Activated CD4-positive, alpha-beta T cell treated with anti-CD3 and anti-CD28 coated beads for 36 hours (primary cell): Measurements from ENCODE around the gene RHBG. TPM values are rescaled to one million over a fixed set of nuclear protein-coding genes. Genes with fewer than 3 reads are reported as not detected.
A peak's percentile ranks its signal among the peaks of the same experiment; 100 is the strongest.
"Not testable (repeated sequence)": the region's sequence is repeated elsewhere in the genome, so short reads cannot be mapped to it uniquely, and the experiment has no call there.

Experiments used
- ATAC-seq: fragments of 200-7000 bp; cut with Tn5 transposase; one replicate; pipeline ENCODE4 v1.10.0; 2021; ENCODE audit warnings: mild to moderate bottlenecking, moderate library complexity
- CTCF ChIA-PET: fragments of 350-600 bp; sonication (Branson Sonifier 250); formaldehyde crosslinking; loops from one replicate; lab custom pipeline; 2021; ENCODE audit warnings: antibody characterized with exemption; lab: Charles Lee
- POLR2A ChIA-PET: fragments of 350-600 bp; sonication (Branson Sonifier 250); formaldehyde crosslinking; loops from one replicate; lab custom pipeline; 2021; ENCODE audit warnings: antibody characterized with exemption, inconsistent platforms; lab: Charles Lee
- DNase-seq: peaks from one replicate; pipeline ENCODE4 v3.0.0-alpha.2; 2020
- H3K27ac Mint-ChIP-seq: one replicate; pipeline ENCODE4 v1.8.0; 2021; ENCODE audit warnings: mixed read lengths
- H3K27me3 Mint-ChIP-seq: one replicate; pipeline ENCODE4 v1.8.0; 2021; ENCODE audit warnings: mixed read lengths
- H3K36me3 Mint-ChIP-seq: one replicate; pipeline ENCODE4 v1.8.0; 2021; ENCODE audit warnings: low read depth, mixed read lengths
- H3K4me1 Mint-ChIP-seq: one replicate; pipeline ENCODE4 v1.8.0; 2021; ENCODE audit warnings: mixed read lengths
- H3K4me3 Mint-ChIP-seq: one replicate; pipeline ENCODE4 v1.8.0; 2021; ENCODE audit warnings: mild to moderate bottlenecking, moderate library complexity, mixed read lengths
- H3K9me3 Mint-ChIP-seq: one replicate; pipeline ENCODE4 v1.8.0; 2021; ENCODE audit warnings: low read depth, mixed read lengths
- intact Hi-C, 2 experiments: fragments of 100-400 bp; cut with DNase I in 1 of 2; cut with micrococcal nuclease in 1 of 2; formaldehyde crosslinking; loops; one replicate each; pipeline versions ENCODE4 v1.14.2 to v1.15.1; 2022 to 2024; cut with DNase I, micrococcal nuclease
- total RNA-seq, 2 experiments: library from RNA; stranded (reverse); gene quantifications; one replicate each; pipeline ENCODE4 v1.2.3, GENCODE V29; 2021

Gene RHBG
- total RNA-seq, 2 experiments from 2014 or later, result not detected

DNA sequence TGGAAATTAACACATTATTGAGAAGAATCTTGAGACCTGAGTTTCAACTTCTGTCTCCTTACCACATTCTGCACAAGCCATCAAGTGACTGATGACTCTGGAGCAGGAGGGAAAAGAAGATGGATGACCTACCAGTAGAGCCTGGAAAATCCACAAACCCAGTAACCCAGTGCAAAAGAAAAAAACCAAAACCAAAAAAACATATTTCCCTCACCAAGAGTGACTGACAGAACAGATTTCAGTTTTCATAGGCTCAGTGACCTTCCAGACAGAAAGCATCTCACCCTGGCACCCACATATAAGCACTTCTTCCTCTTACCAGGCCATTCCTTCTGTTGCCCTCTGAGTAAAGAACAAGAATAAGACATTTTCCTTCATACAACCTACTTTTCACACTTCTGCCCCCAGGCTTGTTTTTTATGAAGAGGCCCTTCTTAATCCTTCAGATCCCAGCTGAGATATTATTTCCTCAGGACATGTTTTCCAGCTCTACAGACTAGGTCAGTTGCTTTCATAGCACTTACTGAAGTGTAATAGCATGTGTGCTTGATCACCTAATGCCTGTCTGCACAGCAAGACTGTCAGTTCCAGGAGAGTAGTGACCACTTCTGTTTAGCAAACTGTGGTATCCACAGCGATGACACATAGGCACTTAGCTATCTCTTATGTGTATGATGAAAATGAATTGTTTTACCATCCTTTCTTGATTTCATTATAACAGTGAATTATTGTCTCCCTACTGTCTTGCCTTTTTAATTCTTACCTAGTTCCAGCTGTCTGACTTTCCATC is 26.6 kb upstream of the RHBG start:
- H3K36me3 Mint-ChIP-seq, result peaks cover 2% of the 10 kb centered on the region
- no peak overlapping the region for H3K27ac Mint-ChIP-seq
- ChIA-PET CTCF (interaction anchor here (1.1 to 1.3 kb wide), 3 partner anchors 14 to 43 kb away, joined by 3 to 6 read pairs (median 5); no protein-coding TSS in a partner anchor), POLR2A (no interaction called here)
- no peak overlapping the region for H3K4me3 Mint-ChIP-seq
- peaks cover 4% of the 10 kb centered on the region for H3K27me3 Mint-ChIP-seq
- peaks cover 5% of the 10 kb centered on the region for H3K4me1 Mint-ChIP-seq
- intact Hi-C loops, result no loop called here
- no peak for DNase-seq
- no peak for ATAC-seq
- H3K9me3 Mint-ChIP-seq, result no peaks in the 10 kb centered on the region

GRCh38 chr1:156344409-156344808 is 24.6 kb upstream of the RHBG start:
- CTCF ChIA-PET, result interaction anchor here (1.2 kb wide), 1 partner anchor 12 kb away, joined by 3 read pairs; no protein-coding TSS in a partner anchor
- ATAC-seq (no peak), DNase-seq (no peak)
- peaks cover 7% of the 10 kb centered on the region for H3K27me3 Mint-ChIP-seq
- no peaks in the 10 kb centered on the region for H3K4me1 Mint-ChIP-seq
- H3K27ac Mint-ChIP-seq, result no peak overlapping the region
- intact Hi-C loops, result no loop called here
- no peak overlapping the region for H3K4me3 Mint-ChIP-seq
- H3K9me3 Mint-ChIP-seq, result no peaks in the 10 kb centered on the region
- POLR2A ChIA-PET, result no interaction called here
- no peaks in the 10 kb centered on the region for H3K36me3 Mint-ChIP-seq

DNA sequence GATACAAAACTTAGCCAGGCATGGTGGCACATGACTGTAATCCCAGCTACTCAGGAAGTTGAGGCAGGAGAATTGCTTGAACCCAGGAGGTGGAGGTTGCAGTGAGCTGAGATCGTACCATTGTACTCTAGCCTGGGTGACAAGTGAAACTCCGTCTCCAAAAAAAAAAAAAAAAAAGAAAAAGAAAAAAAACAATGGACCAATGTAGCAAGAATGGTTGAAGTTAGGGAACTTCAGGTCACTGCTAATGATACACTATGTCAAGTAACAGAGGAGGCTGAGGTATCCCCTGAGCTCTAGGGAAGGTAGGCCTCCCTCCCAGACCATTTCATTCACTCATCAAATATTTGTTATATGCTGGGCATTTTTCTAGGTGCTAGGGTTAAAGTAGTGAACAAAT is 23.0 kb upstream of the RHBG start:
- DNase-seq, H3K4me1 Mint-ChIP-seq, H3K36me3 Mint-ChIP-seq, H3K27me3 Mint-ChIP-seq, ATAC-seq, intact Hi-C loops, H3K4me3 Mint-ChIP-seq, H3K9me3 Mint-ChIP-seq, POLR2A ChIA-PET, H3K27ac Mint-ChIP-seq: not testable (repeated sequence)
- CTCF ChIA-PET, result interaction anchor here (0.6 kb wide), 1 partner anchor 9 kb away, joined by 3 read pairs; no protein-coding TSS in a partner anchor

DNA sequence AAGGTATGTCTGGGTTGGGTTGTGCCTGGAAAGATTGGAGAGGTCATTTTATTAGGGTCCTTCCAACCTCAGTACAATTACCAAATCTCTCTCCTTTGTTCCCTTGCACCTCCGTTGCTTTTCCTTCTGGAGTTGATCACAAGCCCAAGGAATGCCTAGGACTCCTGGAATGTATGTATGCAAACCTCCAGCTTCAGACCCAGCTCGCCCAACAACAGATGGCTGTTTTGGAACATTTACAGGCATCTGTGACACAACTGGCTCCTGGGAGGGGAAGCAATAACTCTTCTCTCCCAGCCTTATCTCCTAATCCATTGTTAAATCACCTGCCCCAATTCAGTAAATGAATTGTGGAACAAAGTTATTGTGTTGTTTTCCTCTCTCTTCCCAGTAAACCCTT is 22.4 kb upstream of the RHBG start:
- POLR2A ChIA-PET, result no interaction called here
- intact Hi-C loops, result no loop called here
- no peak for ATAC-seq
- no peak for DNase-seq
- Mint-ChIP-seq H3K4me1 (no peaks in the 10 kb centered on the region), H3K4me3 (no peak overlapping the region), H3K27ac (no peak overlapping the region), H3K36me3 (no peaks in the 10 kb centered on the region), H3K9me3 (no peaks in the 10 kb centered on the region), H3K27me3 (peaks cover 7% of the 10 kb centered on the region)
- CTCF ChIA-PET, result interaction anchor here (1.5 to 1.6 kb wide), 2 partner anchors 39 to 99 kb away, joined by 4 to 6 read pairs; no protein-coding TSS in a partner anchor

DNA sequence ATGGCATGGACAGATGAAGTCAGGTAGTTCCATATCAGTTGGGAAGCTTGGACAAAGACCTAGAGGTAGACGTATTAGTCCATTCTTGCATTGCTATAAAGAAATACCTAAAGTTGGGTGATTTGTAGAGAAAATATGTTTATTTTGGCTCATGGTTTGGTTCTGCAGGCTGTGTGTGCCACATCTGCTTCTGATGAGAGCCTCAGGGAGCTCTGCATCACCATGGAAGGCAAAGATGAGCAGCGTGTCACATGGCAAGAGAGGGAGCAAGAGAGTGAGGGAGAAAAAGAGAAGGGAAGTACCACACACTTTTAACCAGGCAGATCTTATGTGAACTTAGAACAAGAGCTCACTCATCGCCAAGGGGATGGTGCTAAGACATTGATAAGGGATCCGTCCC is 21.7 kb upstream of the RHBG start:
- DNase-seq (no peak), ATAC-seq (no peak)
- H3K27ac Mint-ChIP-seq, result no peak overlapping the region
- H3K4me3 Mint-ChIP-seq, result no peak overlapping the region
- H3K9me3 Mint-ChIP-seq, result no peaks in the 10 kb centered on the region
- intact Hi-C loops, result no loop called here
- ChIA-PET CTCF (interaction anchor here (0.6 to 1.6 kb wide), 7 partner anchors 10 to 722 kb away, joined by 3 to 8 read pairs (median 3); partner anchors contain the start of gene CCT3), POLR2A (no interaction called here)
- H3K36me3 Mint-ChIP-seq, result no peaks in the 10 kb centered on the region
- peaks cover 7% of the 10 kb centered on the region for H3K27me3 Mint-ChIP-seq
- no peaks in the 10 kb centered on the region for H3K4me1 Mint-ChIP-seq

GRCh38 chr1:156352481-156352880 is 16.5 kb upstream of the RHBG start:
- CTCF ChIA-PET, result interaction anchor here (0.6 to 1.4 kb wide), 2 partner anchors 33 to 34 kb away, joined by 3 to 5 read pairs; no protein-coding TSS in a partner anchor
- H3K4me1 Mint-ChIP-seq, H3K9me3 Mint-ChIP-seq: not testable (repeated sequence)

GRCh38 chr1:156356262-156356874 is 12.6 kb upstream of the RHBG start:
- intact Hi-C loops, result loop anchor here in 1 of 2 experiments (1.0 kb wide), 1 partner anchor 18 kb away; the partner anchor contains the start of genes CCT3 and TSACC
- Mint-ChIP-seq H3K36me3 (no peaks in the 10 kb centered on the region), H3K27me3 (peaks cover 6% of the 10 kb centered on the region), H3K4me3 (no peak overlapping the region), H3K4me1 (peaks cover 8% of the 10 kb centered on the region), H3K9me3 (no peaks in the 10 kb centered on the region), H3K27ac (no peak overlapping the region)
- ATAC-seq (peak; percentile 81), DNase-seq (peak; percentile 33)
- ChIA-PET POLR2A (interaction anchor here (0.9 kb wide), 1 partner anchor 251 kb away, joined by 4 read pairs; no protein-coding TSS in a partner anchor), CTCF (interaction anchor here (0.5 to 1.5 kb wide), 11 partner anchors 9 to 236 kb away, joined by 3 to 5 read pairs (median 3); partner anchors contain the start of genes CCT3, SMG5 and TSACC)

More at GRCh38 chr1:156352481-156352880, 16.5 kb upstream of the RHBG start:
- H3K4me3 Mint-ChIP-seq, H3K36me3 Mint-ChIP-seq, intact Hi-C loops, DNase-seq, H3K27ac Mint-ChIP-seq, ATAC-seq, POLR2A ChIA-PET, H3K27me3 Mint-ChIP-seq: not testable (repeated sequence)

- peak; percentile 87 for DNase-seq
- intact Hi-C loops, result loop anchor here in 1 of 2 experiments (1.0 kb wide), 1 partner anchor 19 kb away; the partner anchor contains the start of genes CCT3 and TSACC
- ATAC-seq, result peak; percentile 95
- no peaks in the 10 kb centered on the region for H3K36me3 Mint-ChIP-seq
- peaks cover 8% of the 10 kb centered on the region for H3K4me1 Mint-ChIP-seq
- H3K27me3 Mint-ChIP-seq, result peaks cover 6% of the 10 kb centered on the region
- no peak overlapping the region for H3K4me3 Mint-ChIP-seq
- no peak overlapping the region for H3K27ac Mint-ChIP-seq
- H3K9me3 Mint-ChIP-seq, result no peaks in the 10 kb centered on the region
- ChIA-PET POLR2A (interaction anchor here (0.9 kb wide), 1 partner anchor 252 kb away, joined by 4 read pairs; no protein-coding TSS in a partner anchor), CTCF (interaction anchor here (0.9 to 2.8 kb wide), 10 partner anchors 9 to 267 kb away, joined by 3 to 19 read pairs (median 4); partner anchors contain the start of genes CCT3, SMG5 and TSACC)
Measured at GRCh38 chr1:156356875-156357534, 12.0 kb upstream of the RHBG start.

DNA sequence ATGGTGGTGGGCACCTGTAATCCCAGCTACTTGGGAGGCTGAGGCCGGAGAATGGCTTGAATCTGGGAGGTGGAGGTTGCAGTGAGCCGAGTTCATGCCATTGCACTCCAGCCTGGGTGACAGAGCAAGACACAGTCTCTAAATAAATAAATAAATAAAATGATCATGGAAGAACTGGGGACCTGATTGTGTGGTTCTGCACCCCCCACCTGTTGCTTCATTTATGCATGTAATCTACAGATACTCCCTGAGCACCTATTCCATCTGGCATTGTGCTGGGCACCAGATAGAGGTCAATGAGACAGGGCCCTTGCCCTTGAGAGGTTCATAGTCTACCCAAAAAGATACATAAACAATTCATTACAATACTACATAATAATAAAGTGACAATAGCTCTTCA is 11.0 kb upstream of the RHBG start:
- intact Hi-C loops, result no loop called here
- H3K9me3 Mint-ChIP-seq, result no peaks in the 10 kb centered on the region
- peaks cover 8% of the 10 kb centered on the region for H3K4me1 Mint-ChIP-seq
- no peaks in the 10 kb centered on the region for H3K36me3 Mint-ChIP-seq
- no peak overlapping the region for H3K27ac Mint-ChIP-seq
- ATAC-seq (no peak), DNase-seq (no peak)
- ChIA-PET CTCF (interaction anchor here (0.5 to 3.5 kb wide), 9 partner anchors 13 to 266 kb away, joined by 3 to 27 read pairs (median 4); no protein-coding TSS in a partner anchor), POLR2A (no interaction called here)
- H3K27me3 Mint-ChIP-seq, result peaks cover 6% of the 10 kb centered on the region
- H3K4me3 Mint-ChIP-seq, result no peak overlapping the region

GRCh38 chr1:156358641-156359040 is 10.4 kb upstream of the RHBG start:
- ATAC-seq, result no peak
- H3K36me3 Mint-ChIP-seq, result no peaks in the 10 kb centered on the region
- ChIA-PET POLR2A (interaction anchor here (0.6 kb wide), 1 partner anchor 1637 kb away, joined by 4 read pairs; no protein-coding TSS in a partner anchor), CTCF (interaction anchor here (0.5 to 3.5 kb wide), 13 partner anchors 11 to 1270 kb away, joined by 3 to 27 read pairs (median 4); no protein-coding TSS in a partner anchor)
- peaks cover 8% of the 10 kb centered on the region for H3K4me1 Mint-ChIP-seq
- DNase-seq, result no peak
- intact Hi-C loops, result no loop called here
- no peak overlapping the region for H3K4me3 Mint-ChIP-seq
- H3K27ac Mint-ChIP-seq, result no peak overlapping the region
- peaks cover 6% of the 10 kb centered on the region for H3K27me3 Mint-ChIP-seq
- H3K9me3 Mint-ChIP-seq, result no peaks in the 10 kb centered on the region
